HEK293 (cell line): ENCODE measurements around the gene AP1G2.
A peak's percentile ranks its signal among the peaks of the same experiment; 100 is the strongest.

Experiments used
- KLF17 ChIP-seq: fragments of 450-650 bp; formaldehyde crosslinking; IDR thresholded peaks from 2 replicates; pipeline ENCODE4 v1.5.1; 2016; ENCODE audit warnings: missing biosample characterization, missing genetic modification characterization
- SP2 ChIP-seq: fragments of 450-650 bp; formaldehyde crosslinking; IDR thresholded peaks from 2 replicates; pipeline ENCODE4 v1.5.1; 2016; ENCODE audit warnings: missing biosample characterization, missing genetic modification characterization
- YY2 ChIP-seq: fragments of 450-650 bp; formaldehyde crosslinking; IDR thresholded peaks from 2 replicates; pipeline ENCODE4 v1.5.1; 2016; ENCODE audit warnings: missing biosample characterization, missing genetic modification characterization
- ZBTB10 ChIP-seq: fragments of 450-650 bp; formaldehyde crosslinking; IDR thresholded peaks from 2 replicates; pipeline ENCODE4 v1.5.1; 2016; ENCODE audit warnings: missing biosample characterization, missing genetic modification characterization
- ZBTB49 ChIP-seq: fragments of 450-650 bp; formaldehyde crosslinking; IDR thresholded peaks from 2 replicates; pipeline ENCODE4 v1.5.1; 2016; ENCODE audit warnings: missing biosample characterization, missing genetic modification characterization, low read depth
- ZBTB7A ChIP-seq: fragments of 450-650 bp; formaldehyde crosslinking; IDR thresholded peaks from 2 replicates; pipeline ENCODE4 v1.5.1; 2016; ENCODE audit warnings: low read depth, missing biosample characterization, missing genetic modification characterization
- ZFP69B ChIP-seq: fragments of 450-650 bp; formaldehyde crosslinking; IDR thresholded peaks from 2 replicates; pipeline ENCODE4 v1.5.1; 2016; ENCODE audit warnings: missing biosample characterization, missing genetic modification characterization
- ZNF121 ChIP-seq: fragments of 450-650 bp; formaldehyde crosslinking; IDR thresholded peaks from 2 replicates; pipeline ENCODE4 v1.5.1; 2016; ENCODE audit warnings: missing biosample characterization, missing genetic modification characterization
- ZNF175 ChIP-seq: fragments of 450-650 bp; formaldehyde crosslinking; IDR thresholded peaks from 2 replicates; pipeline ENCODE4 v1.5.1; 2016; ENCODE audit warnings: missing biosample characterization, missing genetic modification characterization
- ZNF24 ChIP-seq: fragments of 450-650 bp; formaldehyde crosslinking; IDR thresholded peaks from 2 replicates; pipeline ENCODE4 v1.5.1; 2016; ENCODE audit warnings: missing biosample characterization, missing genetic modification characterization
- ZNF266 ChIP-seq: fragments of 450-650 bp; formaldehyde crosslinking; IDR thresholded peaks from 2 replicates; pipeline ENCODE4 v1.5.1; 2016; ENCODE audit warnings: missing biosample characterization, missing genetic modification characterization, low read depth
- ZNF292 ChIP-seq: fragments of 450-650 bp; formaldehyde crosslinking; IDR thresholded peaks from 2 replicates; pipeline ENCODE4 v1.5.1; 2016; ENCODE audit warnings: low read depth, missing biosample characterization, missing genetic modification characterization, borderline replicate concordance
- ZNF394 ChIP-seq: fragments of 450-650 bp; formaldehyde crosslinking; IDR thresholded peaks from 2 replicates; pipeline ENCODE4 v1.5.1; 2016; ENCODE audit warnings: missing biosample characterization, missing genetic modification characterization, mild to moderate bottlenecking, moderate library complexity, borderline replicate concordance
- ZNF449 ChIP-seq: fragments of 450-650 bp; formaldehyde crosslinking; IDR thresholded peaks from 2 replicates; pipeline ENCODE4 v1.5.1; 2017; ENCODE audit warnings: missing biosample characterization, mild to moderate bottlenecking, missing genetic modification characterization, moderate library complexity
- ZNF48 ChIP-seq: fragments of 450-650 bp; formaldehyde crosslinking; IDR thresholded peaks from 2 replicates; pipeline ENCODE4 v1.5.1; 2016; ENCODE audit warnings: missing biosample characterization, missing genetic modification characterization
- ZNF558 ChIP-seq: fragments of 450-650 bp; formaldehyde crosslinking; IDR thresholded peaks from 2 replicates; pipeline ENCODE4 v1.5.1; 2016; ENCODE audit warnings: missing biosample characterization, missing genetic modification characterization
- ZNF654 ChIP-seq: fragments of 450-650 bp; formaldehyde crosslinking; IDR thresholded peaks from 2 replicates; pipeline ENCODE4 v1.5.1; 2016; ENCODE audit warnings: low read depth, missing biosample characterization, missing genetic modification characterization
- ZNF660 ChIP-seq: fragments of 450-650 bp; IDR thresholded peaks from 2 replicates; pipeline ENCODE4 v1.5.1; 2018; ENCODE audit warnings: missing biosample characterization, mild to moderate bottlenecking, missing genetic modification characterization
- ZNF670 ChIP-seq: fragments of 450-650 bp; formaldehyde crosslinking; IDR thresholded peaks from 2 replicates; pipeline ENCODE4 v1.5.1; 2016; ENCODE audit warnings: missing biosample characterization, missing genetic modification characterization, low read depth
- ZNF704 ChIP-seq: fragments of 450-650 bp; formaldehyde crosslinking; IDR thresholded peaks from 2 replicates; pipeline ENCODE4 v1.5.1; 2016; ENCODE audit warnings: missing biosample characterization, missing genetic modification characterization
- ZNF768 ChIP-seq: fragments of 450-650 bp; formaldehyde crosslinking; IDR thresholded peaks from 2 replicates; pipeline ENCODE4 v1.5.1; 2018; ENCODE audit warnings: missing biosample characterization, mild to moderate bottlenecking, missing genetic modification characterization
- ZNF776 ChIP-seq: fragments of 450-650 bp; formaldehyde crosslinking; IDR thresholded peaks from 2 replicates; pipeline ENCODE4 v1.5.0; 2017; ENCODE audit warnings: missing biosample characterization, missing genetic modification characterization, borderline replicate concordance
- ZNF791 ChIP-seq: fragments of 450-650 bp; formaldehyde crosslinking; IDR thresholded peaks from 2 replicates; pipeline ENCODE4 v1.5.1; 2016; ENCODE audit warnings: missing biosample characterization, missing genetic modification characterization
- ZSCAN5A ChIP-seq: fragments of 450-650 bp; formaldehyde crosslinking; IDR thresholded peaks from 2 replicates; pipeline ENCODE4 v1.5.1; 2016; ENCODE audit warnings: missing biosample characterization, missing genetic modification characterization

The AP1G2 gene

GRCh38 chr14:23556700-23557440 is 10.7 kb downstream of the AP1G2 start (continued):
- TF ChIP-seq ZBTB10 (tag by site-specific recombination) (peak; percentile 17; the same call in 1 of the 2 replicates), ZNF121 (tag by site-specific recombination) (no peak), ZNF704 (tag by site-specific recombination) (no peak), ZNF24 (tag by site-specific recombination) (no peak), ZSCAN5A (no peak), ZNF776 (tag by site-specific recombination) (no peak), ZNF558 (tag by site-specific recombination) (no peak), ZNF660 (tag by site-specific recombination) (no peak), KLF17 (tag by site-specific recombination) (no peak), ZNF791 (tag by site-specific recombination) (no peak), ZNF48 (tag by site-specific recombination) (no peak), ZFP69B (peak; percentile 83), ZNF292 (tag by site-specific recombination) (peak; percentile 1; the same call in 1 of the 2 replicates), SP2 (tag by site-specific recombination) (no peak), ZNF654 (tag by site-specific recombination) (no peak), ZNF394 (no peak), YY2 (tag by site-specific recombination) (no peak), ZNF768 (no peak), ZNF266 (no peak), ZBTB49 (no peak), ZNF175 (tag by site-specific recombination) (no peak), ZBTB7A (no peak), ZNF670 (no peak), ZNF449 (tag by site-specific recombination) (no peak)
- TF ChIP-seq, all 188 proteins: peak for 10
